ENCODE results near the gene FHL1. TPM values are rescaled to one million over a fixed set of nuclear protein-coding genes. Genes with fewer than 3 reads are reported as not detected.

Gene FHL1
- total RNA-seq, 4 donors from 2014 or later: 2,023 to 8,069 (median 7,102) TPM

- Histone ChIP-seq H3K36me3 (peaks cover 0 to 37% of the 10 kb centered on the region in 2 donors), H3K4me1 (no peaks in the 10 kb centered on the region), H3K9me3 (no peaks in the 10 kb centered on the region), H3K27ac (no peak overlapping the region), H3K4me3 (no peak overlapping the region), H3K27me3 (no peaks in the 10 kb centered on the region)
- in situ Hi-C loops (cut with MboI; ENCODE audit: low sequenced_read_pairs in 4 of 4): loop anchor here in 2 of 4 donors (10.0 kb wide), 2 partner anchors 45 to 55 kb away; no protein-coding TSS in a partner anchor
- TF ChIP-seq POLR2A (IDR thresholded peaks at IDR 0.05) (no peak), CTCF (IDR thresholded peaks at IDR 0.05 in 4 of 5, conservative IDR thresholded peaks at IDR 0.05 in 1 of 5) (no peak)
- no peak for DNase-seq
- intact Hi-C loops (cut with DNase I; ENCODE audit: low total_unique reads): no loop called here
- no peak for ATAC-seq
Measured at GRCh38 chrX:136219893-136220292, 72.6 kb downstream of the FHL1 start.

- Histone ChIP-seq H3K9me3 (no peaks in the 10 kb centered on the region), H3K4me3 (no peak overlapping the region), H3K4me1 (no peaks in the 10 kb centered on the region), H3K27me3 (no peaks in the 10 kb centered on the region), H3K36me3 (peaks cover 0 to 37% of the 10 kb centered on the region in 2 donors), H3K27ac (no peak overlapping the region)
- no peak for TF ChIP-seq POLR2A (IDR thresholded peaks at IDR 0.05)
- no peak for TF ChIP-seq CTCF (IDR thresholded peaks at IDR 0.05 in 4 of 5, conservative IDR thresholded peaks at IDR 0.05 in 1 of 5)
- ATAC-seq (no peak), DNase-seq (no peak)
- intact Hi-C loops (cut with DNase I; ENCODE audit: low total_unique reads) (no loop called here), in situ Hi-C loops (cut with MboI; ENCODE audit: low sequenced_read_pairs in 4 of 4) (no loop called here)
Measured at GRCh38 chrX:136220540-136220939, 73.2 kb downstream of the FHL1 start.

GRCh38 chrX:136220951-136221350 lies 73.6 kb downstream of the FHL1 start:
- H3K27ac ChIP-seq: no peak overlapping the region
- TF ChIP-seq POLR2A (IDR thresholded peaks at IDR 0.05): no peak
- no peak for TF ChIP-seq CTCF (IDR thresholded peaks at IDR 0.05 in 4 of 5, conservative IDR thresholded peaks at IDR 0.05 in 1 of 5)
- intact Hi-C loops (cut with DNase I; ENCODE audit: low total_unique reads): no loop called here
- no peaks in the 10 kb centered on the region for H3K4me1 ChIP-seq
- no peak for ATAC-seq
- no peaks in the 10 kb centered on the region for H3K27me3 ChIP-seq
- H3K4me3 ChIP-seq: no peak overlapping the region
- in situ Hi-C loops (cut with MboI; ENCODE audit: low sequenced_read_pairs in 4 of 4): no loop called here
- H3K36me3 ChIP-seq: peaks cover 0 to 37% of the 10 kb centered on the region in 2 donors
- DNase-seq: no peak
- no peaks in the 10 kb centered on the region for H3K9me3 ChIP-seq

GRCh38 chrX:136221851-136222513 lies 74.6 kb downstream of the FHL1 start:
- no peaks in the 10 kb centered on the region for H3K9me3 ChIP-seq
- TF ChIP-seq POLR2A (IDR thresholded peaks at IDR 0.05) (no peak), CTCF (IDR thresholded peaks at IDR 0.05 in 4 of 5, conservative IDR thresholded peaks at IDR 0.05 in 1 of 5) (no peak)
- no peak overlapping the region for H3K27ac ChIP-seq
- peaks cover 0 to 45% of the 10 kb centered on the region in 2 donors for H3K36me3 ChIP-seq
- DNase-seq (no peak), ATAC-seq (no peak)
- H3K4me3 ChIP-seq: no peak overlapping the region
- in situ Hi-C loops (cut with MboI; ENCODE audit: low sequenced_read_pairs in 4 of 4) (no loop called here), intact Hi-C loops (cut with DNase I; ENCODE audit: low total_unique reads) (no loop called here)
- no peaks in the 10 kb centered on the region for H3K27me3 ChIP-seq
- H3K4me1 ChIP-seq: no peaks in the 10 kb centered on the region

DNA sequence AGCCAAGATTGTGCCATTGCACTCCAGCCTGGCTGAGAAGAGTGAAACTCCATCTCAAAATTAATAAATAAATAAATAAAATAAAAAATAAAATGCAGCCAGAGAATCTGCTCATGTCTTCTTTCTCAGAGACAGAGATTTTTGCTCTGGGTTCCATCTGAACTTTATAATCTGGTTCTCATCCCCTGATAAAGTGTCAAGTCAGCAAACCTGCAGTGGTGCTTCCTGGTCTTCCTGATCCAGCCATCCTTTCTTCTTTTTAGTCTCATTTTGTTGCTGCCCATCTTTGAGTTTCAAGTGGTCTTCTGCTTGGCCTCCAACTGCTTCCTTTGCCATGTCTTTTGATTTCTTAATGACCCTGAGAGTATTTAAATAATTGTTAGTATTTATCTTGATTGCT lies 79.7 kb downstream of the FHL1 start:
- Histone ChIP-seq H3K27ac (no peak overlapping the region), H3K36me3 (peaks cover 0 to 25% of the 10 kb centered on the region in 2 donors), H3K9me3 (no peaks in the 10 kb centered on the region), H3K4me1 (no peaks in the 10 kb centered on the region), H3K4me3 (no peak overlapping the region), H3K27me3 (no peaks in the 10 kb centered on the region)
- no peak for TF ChIP-seq POLR2A (IDR thresholded peaks at IDR 0.05)
- no peak for TF ChIP-seq CTCF (IDR thresholded peaks at IDR 0.05 in 4 of 5, conservative IDR thresholded peaks at IDR 0.05 in 1 of 5)
- no peak for DNase-seq
- intact Hi-C loops (cut with DNase I; ENCODE audit: low total_unique reads): no loop called here
- no peak for ATAC-seq
- in situ Hi-C loops (cut with MboI; ENCODE audit: low sequenced_read_pairs in 4 of 4): no loop called here

All from gastrocnemius medialis (tissue), 4 donors.